ENCODE results near the gene MGAT4B.
A peak's percentile ranks its signal among the peaks of the same experiment; 100 is the strongest.

The MGAT4B gene

GRCh38 chr5:179817470-179817840, 10.8 kb upstream of the MGAT4B start:
- no peak for DNase-seq (ENCODE audit: low read depth)
- Histone ChIP-seq H3K4me3 (ENCODE audit: low read length) (peak overlapping the region; percentile 56), H3K9me3 (ENCODE audit: control insufficient read depth, low read length) (no peaks in the 10 kb centered on the region), H3K36me3 (ENCODE audit: control insufficient read depth, insufficient read depth, low read length, severe bottlenecking) (peaks cover 6% of the 10 kb centered on the region), H3K9ac (ENCODE audit: low read length) (peak overlapping the region; percentile 56), H3K4me1 (ENCODE audit: control insufficient read depth, insufficient read depth, low read length) (peaks cover 30% of the 10 kb centered on the region), H3K27me3 (replicated peaks; ENCODE audit: control insufficient read depth, insufficient read depth, low read length) (no peaks in the 10 kb centered on the region)

GRCh38 chr5:179816796-179817469, 10.3 kb upstream of the MGAT4B start:
- Histone ChIP-seq H3K9me3 (ENCODE audit: control insufficient read depth, low read length) (no peaks in the 10 kb centered on the region), H3K27me3 (replicated peaks; ENCODE audit: control insufficient read depth, insufficient read depth, low read length) (no peaks in the 10 kb centered on the region), H3K4me1 (ENCODE audit: control insufficient read depth, insufficient read depth, low read length) (peaks cover 26% of the 10 kb centered on the region), H3K36me3 (ENCODE audit: control insufficient read depth, insufficient read depth, low read length, severe bottlenecking) (peaks cover under 1% of the 10 kb centered on the region), H3K4me3 (ENCODE audit: low read length) (peak overlapping the region; percentile 56), H3K9ac (ENCODE audit: low read length) (peak overlapping the region; percentile 56)
- DNase-seq (ENCODE audit: low read depth): no peak

- DNase-seq (ENCODE audit: low read depth): no peak
- Histone ChIP-seq H3K4me1 (ENCODE audit: control insufficient read depth, insufficient read depth, low read length) (peaks cover 26% of the 10 kb centered on the region), H3K27me3 (replicated peaks; ENCODE audit: control insufficient read depth, insufficient read depth, low read length) (no peaks in the 10 kb centered on the region), H3K9me3 (ENCODE audit: control insufficient read depth, low read length) (no peaks in the 10 kb centered on the region), H3K9ac (ENCODE audit: low read length) (peak overlapping the region; percentile 56), H3K4me3 (ENCODE audit: low read length) (peak overlapping the region; percentile 56), H3K36me3 (ENCODE audit: control insufficient read depth, insufficient read depth, low read length, severe bottlenecking) (no peaks in the 10 kb centered on the region)
Observed at GRCh38 chr5:179816401-179816795, 9.7 kb upstream of the MGAT4B start.

GRCh38 chr5:179815491-179816249, 9.0 kb upstream of the MGAT4B start:
- Histone ChIP-seq H3K9me3 (ENCODE audit: control insufficient read depth, low read length) (no peaks in the 10 kb centered on the region), H3K4me1 (ENCODE audit: control insufficient read depth, insufficient read depth, low read length) (peaks cover 26% of the 10 kb centered on the region), H3K27me3 (replicated peaks; ENCODE audit: control insufficient read depth, insufficient read depth, low read length) (no peaks in the 10 kb centered on the region), H3K36me3 (ENCODE audit: control insufficient read depth, insufficient read depth, low read length, severe bottlenecking) (no peaks in the 10 kb centered on the region), H3K9ac (ENCODE audit: low read length) (no peak overlapping the region), H3K4me3 (ENCODE audit: low read length) (no peak overlapping the region)
- no peak for DNase-seq (ENCODE audit: low read depth)

- H3K36me3 ChIP-seq (ENCODE audit: control insufficient read depth, insufficient read depth, low read length, severe bottlenecking): no peaks in the 10 kb centered on the region
- H3K9ac ChIP-seq (ENCODE audit: low read length): no peak overlapping the region
- H3K4me1 ChIP-seq (ENCODE audit: control insufficient read depth, insufficient read depth, low read length): peaks cover 13% of the 10 kb centered on the region
- no peaks in the 10 kb centered on the region for H3K9me3 ChIP-seq (ENCODE audit: control insufficient read depth, low read length)
- DNase-seq (ENCODE audit: low read depth): no peak
- H3K4me3 ChIP-seq (ENCODE audit: low read length): no peak overlapping the region
- H3K27me3 ChIP-seq (replicated peaks; ENCODE audit: control insufficient read depth, insufficient read depth, low read length): no peaks in the 10 kb centered on the region
Observed at GRCh38 chr5:179814090-179814489, 7.4 kb upstream of the MGAT4B start.

- no peak overlapping the region for H3K9ac ChIP-seq (ENCODE audit: low read length)
- no peak for DNase-seq (ENCODE audit: low read depth)
- H3K9me3 ChIP-seq (ENCODE audit: control insufficient read depth, low read length): no peaks in the 10 kb centered on the region
- H3K27me3 ChIP-seq (replicated peaks; ENCODE audit: control insufficient read depth, insufficient read depth, low read length): no peaks in the 10 kb centered on the region
- H3K4me3 ChIP-seq (ENCODE audit: low read length): no peak overlapping the region
- H3K36me3 ChIP-seq (ENCODE audit: control insufficient read depth, insufficient read depth, low read length, severe bottlenecking): no peaks in the 10 kb centered on the region
- H3K4me1 ChIP-seq (ENCODE audit: control insufficient read depth, insufficient read depth, low read length): peaks cover 6% of the 10 kb centered on the region
Observed at GRCh38 chr5:179812997-179813607, 6.4 kb upstream of the MGAT4B start.

- Histone ChIP-seq H3K4me3 (ENCODE audit: low read length) (no peak overlapping the region), H3K27me3 (replicated peaks; ENCODE audit: control insufficient read depth, insufficient read depth, low read length) (no peaks in the 10 kb centered on the region), H3K4me1 (ENCODE audit: control insufficient read depth, insufficient read depth, low read length) (peaks cover 2% of the 10 kb centered on the region), H3K36me3 (ENCODE audit: control insufficient read depth, insufficient read depth, low read length, severe bottlenecking) (no peaks in the 10 kb centered on the region), H3K9ac (ENCODE audit: low read length) (no peak overlapping the region), H3K9me3 (ENCODE audit: control insufficient read depth, low read length) (no peaks in the 10 kb centered on the region)
- DNase-seq (ENCODE audit: low read depth): no peak
Observed at GRCh38 chr5:179812135-179812825, 5.6 kb upstream of the MGAT4B start.

- Histone ChIP-seq H3K36me3 (ENCODE audit: control insufficient read depth, insufficient read depth, low read length, severe bottlenecking) (peaks cover 4% of the 10 kb centered on the region), H3K4me1 (ENCODE audit: control insufficient read depth, insufficient read depth, low read length) (peaks cover 19% of the 10 kb centered on the region), H3K4me3 (ENCODE audit: low read length) (peak overlapping the region; percentile 85), H3K9ac (ENCODE audit: low read length) (peak overlapping the region; percentile 89), H3K27me3 (replicated peaks; ENCODE audit: control insufficient read depth, insufficient read depth, low read length) (no peaks in the 10 kb centered on the region), H3K9me3 (ENCODE audit: control insufficient read depth, low read length) (no peaks in the 10 kb centered on the region)
- peak; percentile 75 for DNase-seq (ENCODE audit: low read depth)
Observed at GRCh38 chr5:179805529-179806249, 977 bp downstream of the MGAT4B start.

GRCh38 chr5:179805070-179805528, 1.6 kb downstream of the MGAT4B start:
- H3K4me3 ChIP-seq (ENCODE audit: low read length): peak overlapping the region; percentile 85
- H3K27me3 ChIP-seq (replicated peaks; ENCODE audit: control insufficient read depth, insufficient read depth, low read length): no peaks in the 10 kb centered on the region
- peak overlapping the region; percentile 89 for H3K9ac ChIP-seq (ENCODE audit: low read length)
- no peaks in the 10 kb centered on the region for H3K9me3 ChIP-seq (ENCODE audit: control insufficient read depth, low read length)
- H3K4me1 ChIP-seq (ENCODE audit: control insufficient read depth, insufficient read depth, low read length): peaks cover 19% of the 10 kb centered on the region
- DNase-seq (ENCODE audit: low read depth): no peak
- peaks cover 5% of the 10 kb centered on the region for H3K36me3 ChIP-seq (ENCODE audit: control insufficient read depth, insufficient read depth, low read length, severe bottlenecking)

- Histone ChIP-seq H3K4me3 (ENCODE audit: low read length) (peak overlapping the region; percentile 85), H3K9ac (ENCODE audit: low read length) (peak overlapping the region; percentile 89), H3K27me3 (replicated peaks; ENCODE audit: control insufficient read depth, insufficient read depth, low read length) (no peaks in the 10 kb centered on the region), H3K36me3 (ENCODE audit: control insufficient read depth, insufficient read depth, low read length, severe bottlenecking) (peaks cover 11% of the 10 kb centered on the region), H3K9me3 (ENCODE audit: control insufficient read depth, low read length) (no peaks in the 10 kb centered on the region), H3K4me1 (ENCODE audit: control insufficient read depth, insufficient read depth, low read length) (peaks cover 19% of the 10 kb centered on the region)
- DNase-seq (ENCODE audit: low read depth): no peak
Observed at GRCh38 chr5:179804555-179804947, 2.1 kb downstream of the MGAT4B start.
